Activated CD4-positive, alpha-beta T cell treated with anti-CD3 and anti-CD28 coated beads for 36 hours (primary cell): Measurements from ENCODE around the gene CHCHD6. TPM values are rescaled to one million over a fixed set of nuclear protein-coding genes. Genes with fewer than 3 reads are reported as not detected.

Experiments used
- ATAC-seq: fragments of 200-7000 bp; cut with Tn5 transposase; one replicate; pipeline ENCODE4 v1.10.0; 2021; ENCODE audit warnings: mild to moderate bottlenecking, moderate library complexity
- CTCF ChIA-PET: fragments of 350-600 bp; sonication (Branson Sonifier 250); formaldehyde crosslinking; loops from one replicate; lab custom pipeline; 2021; ENCODE audit warnings: antibody characterized with exemption; lab: Charles Lee
- POLR2A ChIA-PET: fragments of 350-600 bp; sonication (Branson Sonifier 250); formaldehyde crosslinking; loops from one replicate; lab custom pipeline; 2021; ENCODE audit warnings: antibody characterized with exemption, inconsistent platforms; lab: Charles Lee
- DNase-seq: peaks from one replicate; pipeline ENCODE4 v3.0.0-alpha.2; 2020
- H3K27ac Mint-ChIP-seq: one replicate; pipeline ENCODE4 v1.8.0; 2021; ENCODE audit warnings: mixed read lengths
- H3K27me3 Mint-ChIP-seq: one replicate; pipeline ENCODE4 v1.8.0; 2021; ENCODE audit warnings: mixed read lengths
- H3K36me3 Mint-ChIP-seq: one replicate; pipeline ENCODE4 v1.8.0; 2021; ENCODE audit warnings: low read depth, mixed read lengths
- H3K4me1 Mint-ChIP-seq: one replicate; pipeline ENCODE4 v1.8.0; 2021; ENCODE audit warnings: mixed read lengths
- H3K4me3 Mint-ChIP-seq: one replicate; pipeline ENCODE4 v1.8.0; 2021; ENCODE audit warnings: mild to moderate bottlenecking, moderate library complexity, mixed read lengths
- H3K9me3 Mint-ChIP-seq: one replicate; pipeline ENCODE4 v1.8.0; 2021; ENCODE audit warnings: low read depth, mixed read lengths
- intact Hi-C, 2 experiments: fragments of 100-400 bp; cut with DNase I in 1 of 2; cut with micrococcal nuclease in 1 of 2; formaldehyde crosslinking; loops; one replicate each; pipeline versions ENCODE4 v1.14.2 to v1.15.1; 2022 to 2024; cut with DNase I, micrococcal nuclease
- total RNA-seq, 2 experiments: library from RNA; stranded (reverse); gene quantifications; one replicate each; pipeline ENCODE4 v1.2.3, GENCODE V29; 2021

Gene CHCHD6
- total RNA-seq, 2 experiments from 2014 or later: 17.1 to 17.7 TPM

DNA sequence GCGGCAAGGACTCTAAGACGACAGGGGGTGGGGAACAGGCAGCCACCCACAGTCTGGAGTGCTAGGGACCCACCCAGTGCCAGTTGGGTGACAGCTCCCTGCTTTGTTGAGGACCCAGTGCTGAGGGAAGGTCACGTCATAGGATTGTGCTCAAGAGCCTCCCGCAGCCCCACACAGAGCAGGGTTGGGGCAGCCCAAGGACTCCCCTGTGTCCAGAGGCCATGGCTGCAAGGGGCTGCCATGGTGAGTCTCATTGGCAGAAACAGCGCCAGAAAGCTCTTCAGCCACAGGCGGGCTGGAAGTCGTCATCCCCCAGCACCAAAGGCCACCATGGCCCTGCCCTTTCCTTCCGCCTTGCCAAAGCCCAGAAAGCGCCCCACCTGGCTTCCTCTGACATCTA is 241.9 kb downstream of the CHCHD6 start:
- H3K9me3 Mint-ChIP-seq: no peaks in the 10 kb centered on the region
- peaks cover 4% of the 10 kb centered on the region for H3K4me1 Mint-ChIP-seq
- ChIA-PET CTCF (no interaction called here), POLR2A (interaction anchor here (0.6 kb wide), 1 partner anchor 53 kb away, joined by 3 read pairs; no protein-coding TSS in a partner anchor)
- DNase-seq (no peak), ATAC-seq (no peak)
- no peak overlapping the region for H3K4me3 Mint-ChIP-seq
- H3K27me3 Mint-ChIP-seq: no peaks in the 10 kb centered on the region
- intact Hi-C loops: no loop called here
- peaks cover 2% of the 10 kb centered on the region for H3K36me3 Mint-ChIP-seq
- no peak overlapping the region for H3K27ac Mint-ChIP-seq

DNA sequence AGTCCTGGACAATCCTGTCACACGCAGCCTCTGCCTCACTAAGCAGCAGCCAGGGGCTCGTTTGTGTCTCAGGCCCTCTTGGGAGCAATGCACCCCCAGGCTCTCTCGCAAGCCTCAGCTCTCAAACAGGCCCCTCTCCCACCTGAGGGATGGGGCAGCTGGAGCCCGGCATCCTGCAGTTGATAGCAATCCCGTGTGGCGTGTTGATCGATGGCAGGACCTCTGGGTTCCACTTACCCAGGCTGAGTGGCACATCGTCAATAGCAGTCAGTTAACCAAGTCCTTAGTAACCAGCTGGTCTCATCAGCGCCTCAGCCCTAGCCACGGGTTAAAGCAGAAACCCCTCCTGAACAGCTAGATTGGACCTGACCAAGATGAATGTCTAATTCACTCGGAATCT is 242.4 kb downstream of the CHCHD6 start:
- no peak overlapping the region for H3K27ac Mint-ChIP-seq
- POLR2A ChIA-PET: interaction anchor here (0.6 kb wide), 1 partner anchor 54 kb away, joined by 3 read pairs; no protein-coding TSS in a partner anchor
- CTCF ChIA-PET: no interaction called here
- peaks cover 2% of the 10 kb centered on the region for H3K36me3 Mint-ChIP-seq
- no peaks in the 10 kb centered on the region for H3K9me3 Mint-ChIP-seq
- intact Hi-C loops: no loop called here
- no peak for DNase-seq
- peaks cover 4% of the 10 kb centered on the region for H3K4me1 Mint-ChIP-seq
- ATAC-seq: no peak
- H3K4me3 Mint-ChIP-seq: no peak overlapping the region
- H3K27me3 Mint-ChIP-seq: no peaks in the 10 kb centered on the region

DNA sequence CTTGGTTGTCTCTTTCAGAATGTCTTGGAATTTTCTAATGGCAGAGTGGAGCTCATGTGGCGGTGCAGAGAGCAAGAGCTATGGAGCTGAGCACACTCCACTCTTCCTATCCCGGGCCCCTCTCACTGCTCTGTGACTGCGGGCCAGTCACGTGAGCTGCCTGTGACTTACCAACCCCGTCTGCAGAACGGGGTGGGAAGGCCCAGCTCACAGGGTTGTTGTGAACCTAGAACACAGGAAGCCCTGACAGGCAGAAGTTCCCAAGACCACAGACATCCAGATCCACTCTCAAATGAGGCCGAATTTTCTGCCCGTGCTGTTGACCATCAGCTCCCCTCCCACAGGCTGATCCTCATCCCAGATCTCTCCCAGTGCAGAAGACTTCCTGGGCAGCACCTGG is 243.4 kb downstream of the CHCHD6 start:
- ChIA-PET CTCF (no interaction called here), POLR2A (no interaction called here)
- Mint-ChIP-seq H3K36me3 (peaks cover 2% of the 10 kb centered on the region), H3K9me3 (no peaks in the 10 kb centered on the region), H3K27me3 (no peaks in the 10 kb centered on the region), H3K4me1 (peaks cover 4% of the 10 kb centered on the region), H3K4me3 (no peak overlapping the region), H3K27ac (no peak overlapping the region)
- no peak for ATAC-seq
- intact Hi-C loops: no loop called here
- no peak for DNase-seq

GRCh38 chr3:126948980-126949535 is 245.0 kb downstream of the CHCHD6 start:
- POLR2A ChIA-PET: no interaction called here
- no peak overlapping the region for H3K27ac Mint-ChIP-seq
- ATAC-seq (no peak), DNase-seq (no peak)
- CTCF ChIA-PET: interaction anchor here (0.7 kb wide), 1 partner anchor 162 kb away, joined by 3 read pairs; no protein-coding TSS in a partner anchor
- H3K4me1 Mint-ChIP-seq: peaks cover 4% of the 10 kb centered on the region
- intact Hi-C loops: no loop called here
- H3K9me3 Mint-ChIP-seq: no peaks in the 10 kb centered on the region
- no peak overlapping the region for H3K4me3 Mint-ChIP-seq
- no peaks in the 10 kb centered on the region for H3K27me3 Mint-ChIP-seq
- H3K36me3 Mint-ChIP-seq: peaks cover 2% of the 10 kb centered on the region

DNA sequence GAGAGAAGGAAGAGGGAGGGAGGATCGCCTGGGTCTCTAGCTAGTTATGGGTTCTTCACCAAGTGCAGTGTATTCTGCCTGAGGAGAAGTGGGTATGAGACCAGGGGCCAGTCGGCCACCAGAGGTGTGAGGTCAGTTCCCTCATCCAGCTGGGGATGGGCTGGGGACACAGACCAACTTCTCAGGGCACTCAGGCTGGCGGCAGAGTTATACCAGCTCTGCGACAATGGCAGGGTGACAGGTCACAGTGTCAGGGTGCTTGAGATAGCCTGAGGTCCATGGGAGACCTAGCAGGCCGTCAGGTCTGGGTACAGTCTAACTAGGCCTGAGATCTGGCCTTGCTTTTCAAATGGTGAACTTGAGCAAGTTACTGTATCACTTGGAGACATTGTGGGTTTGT is 247.5 kb downstream of the CHCHD6 start:
- Mint-ChIP-seq H3K27ac (no peak overlapping the region), H3K36me3 (peaks cover 2% of the 10 kb centered on the region), H3K27me3 (no peaks in the 10 kb centered on the region), H3K9me3 (no peaks in the 10 kb centered on the region), H3K4me1 (peaks cover 4% of the 10 kb centered on the region), H3K4me3 (no peak overlapping the region)
- intact Hi-C loops: no loop called here
- CTCF ChIA-PET: interaction anchor here (0.7 kb wide), 1 partner anchor 241 kb away, joined by 3 read pairs; no protein-coding TSS in a partner anchor
- DNase-seq (no peak), ATAC-seq (no peak)
- POLR2A ChIA-PET: no interaction called here

DNA sequence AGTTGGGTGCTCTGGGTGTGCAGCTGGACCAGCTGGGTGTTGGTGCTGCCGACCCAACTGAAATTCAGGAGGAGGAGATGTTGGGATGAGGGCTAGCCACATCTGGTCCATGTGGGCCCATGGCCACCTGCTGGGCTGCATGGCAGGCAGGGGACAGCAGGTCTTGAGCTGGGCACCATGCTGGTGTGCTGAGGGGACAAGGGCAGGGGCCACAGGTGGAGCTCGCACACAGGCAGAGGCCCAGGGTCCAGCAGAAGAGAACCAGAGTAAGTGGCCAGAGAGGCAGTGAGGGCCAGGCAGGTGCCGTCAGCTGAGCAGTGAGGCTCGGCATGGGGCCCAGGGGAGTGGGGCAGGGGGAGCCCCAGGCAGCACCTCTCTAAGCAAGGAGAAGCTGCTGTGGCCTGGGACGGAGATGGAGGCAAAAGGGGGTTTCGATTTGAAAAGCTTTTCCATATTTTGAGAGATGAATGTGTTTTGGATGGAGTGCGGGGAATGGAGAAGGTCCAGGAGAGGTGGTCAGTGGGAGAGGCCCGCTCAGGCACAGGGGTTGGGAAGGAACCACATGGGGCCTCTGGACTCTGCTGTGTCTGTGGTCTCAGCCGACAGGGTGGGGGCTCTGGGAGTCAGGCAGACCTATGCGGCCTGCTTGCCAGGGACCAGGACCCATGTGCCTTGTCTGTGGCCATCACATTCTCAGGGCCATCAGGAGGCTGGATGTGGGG is 248.4 kb downstream of the CHCHD6 start:
- no peaks in the 10 kb centered on the region for H3K27me3 Mint-ChIP-seq
- intact Hi-C loops: no loop called here
- H3K36me3 Mint-ChIP-seq: peaks cover 2% of the 10 kb centered on the region
- H3K9me3 Mint-ChIP-seq: no peaks in the 10 kb centered on the region
- no peak overlapping the region for H3K4me3 Mint-ChIP-seq
- no peak overlapping the region for H3K27ac Mint-ChIP-seq
- no peak for ATAC-seq
- ChIA-PET CTCF (interaction anchor here (0.7 kb wide), 1 partner anchor 242 kb away, joined by 3 read pairs; no protein-coding TSS in a partner anchor), POLR2A (no interaction called here)
- DNase-seq: no peak
- H3K4me1 Mint-ChIP-seq: peaks cover under 1% of the 10 kb centered on the region

DNA sequence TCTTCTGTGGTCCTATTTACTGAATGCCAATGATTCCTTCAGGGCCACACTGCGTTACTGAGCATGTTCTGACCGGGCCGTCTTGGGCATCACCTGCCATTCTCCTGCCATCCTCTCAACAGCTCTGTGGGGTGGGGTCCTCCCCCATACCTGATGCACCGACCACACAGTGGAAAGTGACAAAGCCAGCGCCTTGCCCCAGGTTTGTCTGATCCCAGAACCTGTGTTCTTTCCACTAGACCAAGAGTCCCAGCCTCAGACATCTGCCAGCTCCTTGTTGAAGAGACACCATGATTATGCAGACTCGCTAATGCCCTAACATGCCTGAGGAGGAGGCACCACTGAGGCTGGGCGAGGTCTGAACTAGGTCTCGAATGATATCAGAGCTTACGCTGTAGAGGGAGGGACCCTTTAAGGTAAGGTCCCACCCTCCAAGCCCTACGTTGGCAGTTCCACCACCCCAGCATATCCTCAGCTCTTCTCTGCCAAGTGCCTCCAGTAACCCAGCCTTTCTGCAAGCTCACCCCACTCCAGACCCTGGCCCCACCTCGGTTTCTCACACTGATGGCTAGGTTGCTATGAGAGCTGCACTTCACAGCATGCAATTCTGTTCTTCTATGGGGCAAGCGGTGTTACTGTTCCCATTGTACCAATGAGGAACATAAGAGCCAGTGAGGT is 249.1 kb downstream of the CHCHD6 start:
- Mint-ChIP-seq H3K36me3 (peaks cover 2% of the 10 kb centered on the region), H3K9me3 (no peaks in the 10 kb centered on the region), H3K27ac (no peak overlapping the region), H3K4me3 (no peak overlapping the region), H3K27me3 (no peaks in the 10 kb centered on the region), H3K4me1 (no peaks in the 10 kb centered on the region)
- CTCF ChIA-PET: no interaction called here
- POLR2A ChIA-PET: no interaction called here
- DNase-seq (no peak), ATAC-seq (no peak)
- intact Hi-C loops: no loop called here

- DNase-seq (peak; percentile 25), ATAC-seq (peak; percentile 95)
- ChIA-PET POLR2A (no interaction called here), CTCF (no interaction called here)
- no peaks in the 10 kb centered on the region for H3K36me3 Mint-ChIP-seq
- intact Hi-C loops: no loop called here
- H3K27ac Mint-ChIP-seq: no peak overlapping the region
- no peak overlapping the region for H3K4me3 Mint-ChIP-seq
- no peaks in the 10 kb centered on the region for H3K4me1 Mint-ChIP-seq
- H3K9me3 Mint-ChIP-seq: no peaks in the 10 kb centered on the region
- no peaks in the 10 kb centered on the region for H3K27me3 Mint-ChIP-seq
Measured at GRCh38 chr3:126954141-126954842, 250.3 kb downstream of the CHCHD6 start.

DNA sequence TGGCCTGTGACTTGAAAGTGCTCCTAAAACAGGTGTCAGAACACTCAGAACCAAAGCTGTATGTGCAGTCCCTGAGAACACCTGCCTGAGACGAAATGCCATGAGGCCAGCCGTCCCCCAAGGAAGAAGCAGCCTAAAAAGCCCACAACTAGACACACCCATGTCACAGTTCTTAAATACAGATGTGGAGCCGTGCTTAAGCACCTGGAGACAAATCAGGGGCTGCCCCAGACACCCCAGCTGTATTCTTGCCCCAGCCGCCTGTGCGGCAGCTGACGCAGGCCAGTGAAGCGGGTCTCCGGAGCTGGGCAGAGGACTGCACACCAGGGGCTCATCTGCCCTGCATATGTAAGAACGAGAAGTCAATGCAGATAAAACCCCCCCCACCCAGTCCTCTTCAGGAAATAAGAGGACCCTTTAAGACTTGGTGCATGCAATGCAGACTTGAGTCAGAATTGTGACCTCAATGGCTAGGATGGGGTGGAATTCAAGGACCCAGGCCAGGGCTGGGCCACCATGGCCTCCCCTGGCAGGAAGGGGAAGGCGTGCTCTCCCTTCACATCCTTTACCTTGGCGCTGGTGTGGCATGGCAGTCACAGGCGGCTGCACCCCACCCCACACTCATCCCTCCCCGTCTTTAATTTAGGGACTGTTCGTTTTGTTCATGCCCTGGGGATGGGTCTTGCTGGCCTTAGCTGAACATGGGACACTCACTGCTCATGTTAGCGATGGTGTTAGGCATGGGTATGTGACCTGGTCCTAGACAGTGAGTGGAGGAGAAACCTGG is 251.2 kb downstream of the CHCHD6 start:
- no peak overlapping the region for H3K27ac Mint-ChIP-seq
- CTCF ChIA-PET: no interaction called here

DNA sequence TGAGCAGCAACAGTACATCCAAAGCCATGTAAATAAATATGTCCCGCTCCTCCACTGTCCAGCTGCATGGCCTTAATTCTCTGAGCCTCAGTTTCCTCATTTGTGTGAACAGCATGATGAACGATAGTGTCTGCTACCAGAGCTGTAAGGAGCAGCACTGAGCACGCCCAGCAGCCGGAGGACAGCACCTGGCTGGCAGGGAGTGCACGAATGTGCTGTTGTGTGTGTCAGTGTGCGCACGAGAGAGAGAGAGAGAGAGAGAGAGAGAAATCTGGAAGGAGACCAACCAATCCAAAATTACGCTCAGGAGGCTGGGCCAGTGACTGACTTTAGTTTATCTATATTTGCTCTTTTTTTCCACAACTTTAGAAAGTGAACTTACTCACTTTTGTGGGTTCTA is 252.3 kb downstream of the CHCHD6 start:
- Mint-ChIP-seq H3K4me1 (no peaks in the 10 kb centered on the region), H3K27ac (no peak overlapping the region), H3K27me3 (no peaks in the 10 kb centered on the region), H3K36me3 (no peaks in the 10 kb centered on the region), H3K9me3 (no peaks in the 10 kb centered on the region), H3K4me3 (no peak overlapping the region)
- ChIA-PET CTCF (no interaction called here), POLR2A (no interaction called here)
- intact Hi-C loops: no loop called here
- DNase-seq (no peak), ATAC-seq (no peak)

More for the DNA sequence above, 251.2 kb downstream of the CHCHD6 start:
- H3K4me1 Mint-ChIP-seq: no peaks in the 10 kb centered on the region
- intact Hi-C loops: no loop called here
- H3K4me3 Mint-ChIP-seq: no peak overlapping the region
- POLR2A ChIA-PET: no interaction called here
- no peaks in the 10 kb centered on the region for H3K27me3 Mint-ChIP-seq
- DNase-seq (no peak), ATAC-seq (no peak)
- no peaks in the 10 kb centered on the region for H3K36me3 Mint-ChIP-seq
- H3K9me3 Mint-ChIP-seq: no peaks in the 10 kb centered on the region
